BJ (cell line): ENCODE data around the gene DSG1. TPM values are rescaled to one million over a fixed set of nuclear protein-coding genes. Genes with fewer than 3 reads are reported as not detected.
"Not testable (repeated sequence)": the region's sequence is repeated elsewhere in the genome, so short reads cannot be mapped to it uniquely, and the experiment has no call there.

ENCODE experiments used
- CTCF ChIA-PET: fragments of 350-600 bp; formaldehyde crosslinking; extraction: SDS; loops from one replicate; lab custom pipeline; 2021; ENCODE audit warnings: antibody characterized with exemption, inconsistent platforms; lab: Yijun Ruan, JAX
- POLR2A ChIA-PET: fragments of 300-600 bp; sonication (Branson Sonifier 250); formaldehyde crosslinking; extraction: SDS; loops from one replicate; lab custom pipeline; 2021; ENCODE audit warnings: antibody characterized with exemption; lab: Charles Lee
- DNase-seq: peaks from one replicate; pipeline ENCODE4 v3.0.0-alpha.2; 2011; ENCODE audit warnings: low read depth
- H3K27me3 ChIP-seq: 2 replicates; pipeline ENCODE4 v1.6.0; 2011; ENCODE audit warnings: low read length; ENCODE audit not compliant: control insufficient read depth, insufficient read depth
- H3K36me3 ChIP-seq: 2 replicates; pipeline ENCODE4 v1.5.1; 2011; ENCODE audit warnings: low read length; ENCODE audit not compliant: control insufficient read depth, insufficient read depth
- H3K4me3 ChIP-seq: 2 replicates; pipeline ENCODE4 v1.5.1; 2011; ENCODE audit warnings: low read depth, mild to moderate bottlenecking, control low read depth, low read length
- CTCF ChIP-seq: IDR thresholded peaks from 2 replicates; pipeline ENCODE4 v1.5.1; 2011; ENCODE audit warnings: low read depth, mild to moderate bottlenecking, control low read depth, inconsistent platforms, low read length, moderate library complexity; ENCODE audit not compliant: insufficient read depth
- polyA plus RNA-seq: library from polyadenylated mRNA; depleted of rRNA; stranded (reverse); fragments of >200 nt; gene quantifications from 2 replicates; pipeline ENCODE4 v1.2.3, GENCODE V29; 2011

The DSG1 gene
- polyA plus RNA-seq, 1 experiment: not detected

DNA sequence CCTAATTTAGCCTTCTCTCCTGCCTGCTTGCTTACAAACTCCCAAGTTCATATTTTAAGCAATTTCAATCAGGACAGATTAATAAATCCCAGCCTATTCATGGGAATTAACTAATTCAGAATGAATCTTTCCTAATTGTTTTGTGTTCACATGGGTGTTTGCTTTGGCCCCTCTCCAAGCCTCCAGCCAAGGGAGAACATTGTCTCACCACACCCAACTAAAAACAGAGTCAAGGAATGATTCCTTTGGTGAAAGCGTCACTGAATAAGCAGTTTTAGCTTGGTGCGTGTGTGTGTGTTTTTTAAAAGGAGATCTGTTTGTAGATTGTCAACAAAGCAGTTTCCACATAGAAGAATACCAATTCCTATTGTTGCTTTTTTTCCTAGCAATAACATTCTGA is 43.0 kb upstream of the DSG1 start:
- no peak overlapping the region for H3K4me3 ChIP-seq
- ChIA-PET CTCF (no interaction called here), POLR2A (no interaction called here)
- H3K36me3 ChIP-seq: no peaks in the 10 kb centered on the region
- no peak for DNase-seq
- no peaks in the 10 kb centered on the region for H3K27me3 ChIP-seq
- TF ChIP-seq CTCF: no peak

DNA sequence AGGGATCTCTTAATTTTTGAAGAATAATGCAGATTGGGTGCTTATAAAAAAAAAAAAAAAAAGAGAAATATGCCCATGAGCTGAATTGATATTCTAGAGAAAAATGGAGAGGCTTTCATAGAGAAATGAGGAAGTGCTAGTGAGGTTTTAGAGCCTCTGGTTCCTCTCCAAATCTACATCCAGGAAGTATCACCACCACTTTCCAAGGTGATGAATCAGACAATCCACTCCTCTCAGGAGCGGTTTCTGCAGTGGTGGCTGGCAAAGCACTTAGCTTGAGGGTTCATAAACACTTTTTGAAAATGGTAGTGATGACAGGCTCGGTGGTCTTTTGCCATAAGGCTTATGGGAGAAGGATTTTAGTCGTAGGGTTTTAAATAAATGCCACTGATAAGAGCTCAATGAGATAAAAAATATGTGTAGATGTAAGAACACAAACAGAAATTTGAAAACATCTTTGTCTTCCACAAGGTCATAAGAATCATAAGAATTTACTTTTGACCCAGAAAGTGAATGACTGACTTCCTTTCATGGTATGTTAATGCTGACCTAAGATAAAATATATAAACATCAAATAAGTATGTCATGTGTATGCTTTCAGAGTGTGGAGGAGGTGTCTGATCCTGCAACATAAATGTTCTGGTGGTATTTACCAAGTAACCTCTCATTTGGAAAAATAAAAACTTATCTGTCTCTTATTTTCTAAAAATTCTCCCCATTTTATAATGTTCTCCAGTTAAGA is 42.1 kb upstream of the DSG1 start:
- no peak overlapping the region for H3K4me3 ChIP-seq
- no peaks in the 10 kb centered on the region for H3K36me3 ChIP-seq
- CTCF ChIA-PET: no interaction called here
- H3K27me3 ChIP-seq: no peaks in the 10 kb centered on the region
- TF ChIP-seq CTCF: no peak
- POLR2A ChIA-PET: no interaction called here
- DNase-seq: no peak

- CTCF ChIA-PET: no interaction called here
- TF ChIP-seq CTCF: no peak
- Histone ChIP-seq H3K36me3 (no peaks in the 10 kb centered on the region), H3K4me3 (no peak overlapping the region), H3K27me3 (no peaks in the 10 kb centered on the region)
- POLR2A ChIA-PET: no interaction called here
- no peak for DNase-seq
Observed at GRCh38 chr18:31278609-31279071, 39.3 kb upstream of the DSG1 start.

- H3K36me3 ChIP-seq: no peaks in the 10 kb centered on the region
- H3K27me3 ChIP-seq: no peaks in the 10 kb centered on the region
- ChIA-PET POLR2A (no interaction called here), CTCF (no interaction called here)
- no peak for TF ChIP-seq CTCF
- H3K4me3 ChIP-seq: no peak overlapping the region
- no peak for DNase-seq
Observed at GRCh38 chr18:31280502-31280901, 37.5 kb upstream of the DSG1 start.

DNA sequence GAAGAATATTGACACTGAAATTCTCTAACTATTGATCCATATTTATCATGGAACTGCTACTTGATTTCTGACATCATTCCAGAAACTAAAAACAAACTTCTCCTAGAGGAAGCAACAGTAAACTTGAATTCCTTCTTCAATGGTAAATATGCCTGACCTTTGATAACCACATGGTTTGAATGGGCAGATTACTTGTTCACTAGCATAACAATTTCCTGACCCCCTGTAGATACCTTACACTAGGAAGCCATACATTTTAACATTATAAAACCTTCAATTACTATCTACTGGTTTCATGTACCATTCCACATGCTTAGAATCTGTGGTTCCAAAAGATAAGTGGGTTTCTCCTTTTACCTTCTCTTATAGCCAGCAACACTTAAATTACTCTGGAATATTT is 36.5 kb upstream of the DSG1 start:
- Histone ChIP-seq H3K4me3 (no peak overlapping the region), H3K36me3 (no peaks in the 10 kb centered on the region), H3K27me3 (no peaks in the 10 kb centered on the region)
- CTCF ChIA-PET: no interaction called here
- POLR2A ChIA-PET: no interaction called here
- no peak for TF ChIP-seq CTCF
- DNase-seq: no peak

DNA sequence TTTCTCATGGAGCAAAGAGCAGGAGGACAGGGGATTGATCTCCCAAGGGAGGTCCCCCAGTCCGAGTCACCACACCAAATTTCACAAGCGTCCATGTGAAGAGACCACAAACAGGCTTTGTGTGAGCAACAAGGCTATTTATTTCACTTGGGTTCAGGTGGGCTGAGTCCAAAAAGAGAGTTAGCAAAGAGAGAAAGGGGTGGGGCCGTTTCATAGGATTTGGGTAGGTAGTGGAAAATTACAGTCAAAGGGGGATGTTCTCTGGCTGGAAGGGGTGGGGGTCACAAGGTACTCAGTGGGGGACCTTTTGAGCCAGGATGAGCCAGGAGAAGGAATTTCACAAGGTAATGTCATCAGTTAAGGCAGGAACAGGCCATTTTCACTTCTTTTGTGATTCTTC is 28.5 kb upstream of the DSG1 start:
- H3K27me3 ChIP-seq, H3K4me3 ChIP-seq, POLR2A ChIA-PET, CTCF ChIA-PET, DNase-seq, H3K36me3 ChIP-seq: not testable (repeated sequence)
